HG02798 (cell line): ENCODE data around the gene ALDH2.
A peak's percentile ranks its signal among the peaks of the same experiment; 100 is the strongest.
"Not testable (repeated sequence)": the region's sequence is repeated elsewhere in the genome, so short reads cannot be mapped to it uniquely, and the experiment has no call there.

Experiments
- ATAC-seq: cut with Tn5 transposase; IDR thresholded peaks from one replicate; pipeline ENCODE4 v1.9.1; 2021; ENCODE audit warnings: mild to moderate bottlenecking; ENCODE audit not compliant: unreplicated experiment, poor library complexity

The ALDH2 gene

DNA sequence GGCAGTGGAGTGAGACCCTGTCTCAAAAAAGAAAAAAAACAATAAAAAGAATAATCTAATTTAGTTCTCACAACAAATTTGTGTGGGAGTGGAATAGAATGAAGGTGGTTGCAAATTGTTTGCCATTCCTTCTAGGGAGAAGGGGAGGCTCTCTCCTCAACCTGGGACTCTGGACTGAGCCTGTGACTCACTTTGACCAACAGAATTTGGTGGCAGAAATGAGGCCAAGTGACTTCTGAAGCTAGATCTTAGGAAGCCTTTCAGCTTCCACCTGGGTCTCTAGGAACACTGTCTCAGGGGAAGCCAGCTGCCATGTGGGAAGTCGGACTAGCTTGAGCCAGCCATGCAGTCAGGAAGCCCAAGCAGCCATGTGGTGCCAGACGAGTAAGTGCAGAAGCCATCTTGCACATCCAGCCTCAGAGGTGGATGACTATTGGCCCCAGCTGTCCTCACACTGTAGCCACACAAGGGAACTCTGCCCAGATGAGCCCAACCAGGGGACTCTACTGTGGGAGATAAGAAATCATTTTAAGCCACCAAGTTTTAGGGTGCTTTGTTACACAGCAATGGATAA, 14.4 kb downstream of the ALDH2 start:
- no peak for ATAC-seq

DNA sequence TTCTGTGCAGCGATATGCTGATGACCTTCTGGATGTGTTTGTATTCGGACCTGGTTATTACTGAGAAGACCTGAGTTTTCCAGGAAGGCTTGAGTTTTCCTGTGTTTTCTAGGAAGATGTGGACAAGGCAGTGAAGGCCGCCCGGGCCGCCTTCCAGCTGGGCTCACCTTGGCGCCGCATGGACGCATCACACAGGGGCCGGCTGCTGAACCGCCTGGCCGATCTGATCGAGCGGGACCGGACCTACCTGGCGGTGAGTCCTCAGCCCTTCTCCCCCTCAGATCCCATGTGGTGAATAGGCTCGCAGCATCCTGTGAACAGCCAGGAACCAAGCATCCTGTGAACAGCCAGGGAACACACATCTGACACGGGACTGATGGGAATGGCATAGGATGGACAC, 16.3 kb downstream of the ALDH2 start:
- ATAC-seq = no peak

DNA sequence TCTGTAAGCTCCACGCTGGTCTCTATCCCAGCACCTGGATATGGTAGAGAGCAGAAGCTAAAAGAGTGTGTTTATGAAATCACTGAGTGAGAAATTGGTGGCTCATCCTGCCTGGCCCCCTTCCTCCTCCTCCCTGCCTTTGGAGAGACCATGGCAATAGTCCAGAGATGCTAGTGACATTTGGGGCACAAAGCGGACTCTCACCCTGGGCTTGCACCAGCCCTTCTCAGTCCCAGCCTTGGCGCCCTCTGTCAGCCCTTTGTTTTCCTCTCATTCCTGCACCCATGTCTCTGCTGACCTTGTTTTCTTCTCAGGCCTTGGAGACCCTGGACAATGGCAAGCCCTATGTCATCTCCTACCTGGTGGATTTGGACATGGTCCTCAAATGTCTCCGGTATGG, 18.2 kb downstream of the ALDH2 start:
- no peak for ATAC-seq

DNA sequence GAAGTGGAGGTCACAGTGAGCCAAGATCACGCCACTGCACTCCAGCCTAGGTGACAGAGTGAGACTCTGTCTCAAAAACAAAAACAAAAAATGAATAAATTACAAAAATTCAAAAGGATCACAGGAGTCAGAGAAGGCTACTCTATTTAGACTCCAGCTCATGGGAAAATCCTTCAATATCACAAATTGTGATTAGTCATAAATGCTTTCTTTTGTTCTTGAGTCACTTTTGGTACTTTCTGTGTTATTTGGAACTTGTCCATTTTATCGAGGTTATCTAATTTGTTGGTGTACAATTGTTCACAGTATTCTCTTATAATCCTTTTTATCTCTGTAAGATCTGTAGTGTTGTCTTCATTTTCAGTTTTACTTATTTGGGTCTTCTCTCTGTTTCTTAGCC, 18.9 kb downstream of the ALDH2 start:
- ATAC-seq = no peak

DNA sequence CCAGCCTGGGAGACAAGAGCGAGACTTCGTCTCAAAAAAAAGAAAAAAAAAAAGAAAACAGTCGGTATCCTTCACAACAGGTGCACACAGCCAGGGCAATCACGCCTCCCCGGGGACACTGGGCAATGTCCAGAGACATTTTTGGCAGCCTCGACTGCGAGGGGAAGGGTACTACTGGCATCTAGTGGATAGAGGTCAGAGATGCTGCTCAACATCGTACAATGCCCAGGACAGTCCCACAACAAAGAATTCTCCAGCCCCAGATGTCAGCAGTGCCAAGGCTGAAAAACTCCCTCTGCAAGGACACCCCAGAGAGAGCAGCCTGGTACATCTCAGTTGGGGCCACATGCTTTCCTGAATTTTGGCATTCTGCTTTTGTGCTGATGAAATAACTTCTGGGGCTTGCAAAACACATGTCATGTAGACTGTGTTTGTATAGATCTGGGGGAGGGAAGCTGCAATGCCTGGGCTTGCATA, 21.5 kb downstream of the ALDH2 start:
- ATAC-seq = no peak

DNA sequence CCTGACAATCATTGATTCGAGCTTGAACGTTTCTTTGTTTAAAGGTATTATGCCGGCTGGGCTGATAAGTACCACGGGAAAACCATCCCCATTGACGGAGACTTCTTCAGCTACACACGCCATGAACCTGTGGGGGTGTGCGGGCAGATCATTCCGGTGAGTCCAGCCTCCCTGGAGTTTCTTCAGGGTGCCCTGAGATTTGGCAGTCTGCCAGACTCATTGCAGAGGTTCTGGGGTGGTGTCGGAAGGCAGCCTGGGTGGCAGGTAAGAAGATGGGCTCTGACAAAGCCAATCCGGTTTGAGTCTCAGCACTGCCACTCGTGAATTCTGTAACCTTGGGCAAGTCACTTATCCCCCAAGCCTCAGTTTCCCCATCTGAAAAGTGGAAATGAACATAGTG, 23.0 kb downstream of the ALDH2 start:
- no peak for ATAC-seq

DNA sequence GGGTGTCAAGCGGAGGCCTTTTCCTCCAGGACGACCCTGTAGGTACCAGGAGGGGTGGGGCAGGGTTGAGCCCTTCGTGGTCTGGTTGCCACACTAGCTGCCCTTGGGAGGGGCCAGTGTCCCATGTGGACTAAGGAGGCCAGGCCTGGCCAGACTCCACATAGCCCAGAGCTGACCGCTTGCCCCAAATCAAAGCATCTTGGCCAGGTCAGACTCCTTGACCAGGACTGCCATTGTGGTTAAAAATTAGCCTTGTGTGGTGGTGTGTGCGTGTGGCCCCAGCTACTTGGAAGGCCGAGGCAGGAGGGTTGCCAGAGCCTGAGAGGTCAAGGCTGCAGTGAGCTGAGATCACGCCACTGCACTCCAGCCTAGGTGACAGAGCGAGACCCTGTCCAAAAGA, 24.8 kb downstream of the ALDH2 start:
- ATAC-seq = no peak

DNA sequence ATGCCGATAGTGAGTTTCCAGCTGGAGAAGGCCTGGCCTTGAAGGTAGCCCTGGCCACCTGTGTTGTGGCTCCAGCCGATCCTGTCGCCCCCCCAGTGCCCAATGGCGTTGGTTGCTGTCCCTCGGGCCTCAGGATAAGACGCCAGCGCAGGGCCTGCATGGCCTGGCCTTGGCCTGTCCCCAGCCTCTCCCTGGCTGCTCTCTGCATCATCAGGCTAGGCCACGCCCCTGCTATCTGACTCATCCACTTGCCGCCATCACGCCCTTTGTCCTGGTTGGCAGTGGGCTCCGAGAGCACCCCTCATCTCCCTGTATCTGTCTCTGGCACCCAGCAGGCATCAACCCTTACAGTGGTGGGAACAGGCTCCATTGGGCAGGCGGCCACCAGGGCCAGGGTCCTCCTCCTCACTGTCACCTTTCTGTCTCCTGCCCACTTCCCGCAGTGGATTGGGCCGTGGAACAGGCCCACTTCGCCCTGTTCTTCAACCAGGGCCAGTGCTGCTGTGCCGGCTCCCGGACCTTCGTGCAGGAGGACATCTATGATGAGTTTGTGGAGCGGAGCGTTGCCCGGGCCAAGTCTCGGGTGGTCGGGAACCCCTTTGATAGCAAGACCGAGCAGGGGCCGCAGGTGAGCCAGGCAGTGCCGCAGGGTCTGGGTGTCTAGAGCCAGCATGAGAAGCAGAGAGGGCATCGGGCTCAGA, 25.6 kb downstream of the ALDH2 start:
- no peak for ATAC-seq

DNA sequence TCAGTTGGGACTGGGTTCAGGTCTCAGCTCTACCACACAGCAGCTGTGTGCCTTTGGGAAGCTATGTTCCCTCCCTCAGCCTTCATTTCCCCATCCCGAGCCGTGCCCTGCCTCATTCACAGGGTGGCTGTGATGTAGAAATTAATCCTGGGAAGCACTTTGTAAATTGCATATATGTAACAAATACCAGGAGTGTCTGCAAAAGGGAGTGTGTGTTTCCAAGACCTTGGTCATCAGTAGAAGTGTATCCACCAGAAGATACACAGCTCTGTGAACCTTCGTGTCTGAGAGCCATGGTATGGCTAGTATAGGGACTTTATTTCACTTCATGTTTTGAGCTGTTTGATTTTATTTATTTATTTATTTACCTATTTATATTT, 26.1 kb downstream of the ALDH2 start:
- no peak for ATAC-seq

DNA sequence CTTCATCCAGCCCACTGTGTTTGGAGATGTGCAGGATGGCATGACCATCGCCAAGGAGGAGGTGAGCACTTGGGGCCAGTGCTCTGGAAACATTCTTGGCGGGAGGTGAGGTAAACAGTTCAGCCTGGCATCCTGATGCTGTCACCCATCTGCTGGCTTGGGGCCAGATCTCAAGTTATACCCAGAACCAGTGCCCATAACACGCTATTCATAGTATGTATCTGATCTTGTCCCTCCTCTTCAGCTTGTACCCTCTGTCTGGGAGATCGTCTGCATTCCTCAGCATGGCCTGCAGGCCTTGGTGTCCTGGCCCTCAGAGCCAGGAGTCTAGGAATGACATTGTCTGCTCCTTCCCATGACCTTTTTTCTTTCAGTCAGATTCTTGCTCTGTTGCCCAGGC, 31.4 kb downstream of the ALDH2 start:
- ATAC-seq = no peak

DNA sequence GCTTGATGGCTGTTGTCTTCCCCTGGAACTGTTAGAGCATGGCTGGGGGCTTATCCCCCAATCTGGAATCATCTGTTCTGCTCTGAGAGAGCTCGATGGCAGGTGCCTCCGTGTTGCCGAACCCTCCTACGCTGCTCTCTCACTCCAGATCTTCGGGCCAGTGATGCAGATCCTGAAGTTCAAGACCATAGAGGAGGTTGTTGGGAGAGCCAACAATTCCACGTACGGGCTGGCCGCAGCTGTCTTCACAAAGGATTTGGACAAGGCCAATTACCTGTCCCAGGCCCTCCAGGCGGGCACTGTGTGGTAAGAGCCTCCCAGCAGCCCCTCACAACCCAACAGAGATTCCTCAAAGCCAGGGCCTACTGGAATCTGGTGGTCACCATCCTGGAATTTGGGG, 33.0 kb downstream of the ALDH2 start:
- ATAC-seq = no peak

DNA sequence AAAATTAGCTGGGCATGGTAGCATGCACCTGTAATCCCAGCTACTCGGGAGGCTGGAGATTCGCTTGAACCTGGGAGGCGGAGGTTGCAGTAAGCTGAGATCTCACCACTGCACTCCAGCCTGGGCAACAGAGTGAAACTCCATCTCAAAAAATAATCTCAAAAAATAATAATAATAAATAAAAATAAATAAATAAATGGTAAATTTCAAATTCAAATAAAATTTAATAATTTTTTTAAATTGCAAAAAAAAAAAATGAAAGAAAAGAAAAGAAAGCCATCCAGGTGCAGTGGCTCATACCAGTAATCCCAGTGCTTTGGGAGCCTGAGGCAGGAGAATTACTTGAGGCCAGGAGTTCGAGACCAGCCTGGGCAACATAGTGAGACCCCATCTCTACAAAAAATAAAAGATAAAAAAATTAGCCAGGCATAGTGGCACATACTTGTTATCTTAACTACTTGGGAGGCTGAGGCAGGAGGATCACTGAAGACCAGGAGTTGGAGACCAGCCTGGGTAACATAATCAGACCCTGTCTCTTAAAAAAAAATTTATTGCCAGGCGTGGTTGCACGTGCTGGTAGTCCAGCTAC, 36.4 kb downstream of the ALDH2 start:
- ATAC-seq = no peak

DNA sequence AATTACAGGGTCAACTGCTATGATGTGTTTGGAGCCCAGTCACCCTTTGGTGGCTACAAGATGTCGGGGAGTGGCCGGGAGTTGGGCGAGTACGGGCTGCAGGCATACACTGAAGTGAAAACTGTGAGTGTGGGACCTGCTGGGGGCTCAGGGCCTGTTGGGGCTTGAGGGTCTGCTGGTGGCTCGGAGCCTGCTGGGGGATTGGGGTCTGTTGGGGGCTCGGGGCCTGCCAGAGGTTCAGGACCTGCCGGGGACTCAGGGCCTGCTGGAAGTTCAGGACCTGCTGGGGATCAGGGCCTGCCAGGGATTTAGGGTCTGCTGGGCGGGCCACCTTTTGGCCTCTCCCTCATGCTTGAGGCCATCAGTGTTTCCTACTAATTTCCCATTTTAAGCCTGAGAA, 37.1 kb downstream of the ALDH2 start:
- no peak for ATAC-seq

DNA sequence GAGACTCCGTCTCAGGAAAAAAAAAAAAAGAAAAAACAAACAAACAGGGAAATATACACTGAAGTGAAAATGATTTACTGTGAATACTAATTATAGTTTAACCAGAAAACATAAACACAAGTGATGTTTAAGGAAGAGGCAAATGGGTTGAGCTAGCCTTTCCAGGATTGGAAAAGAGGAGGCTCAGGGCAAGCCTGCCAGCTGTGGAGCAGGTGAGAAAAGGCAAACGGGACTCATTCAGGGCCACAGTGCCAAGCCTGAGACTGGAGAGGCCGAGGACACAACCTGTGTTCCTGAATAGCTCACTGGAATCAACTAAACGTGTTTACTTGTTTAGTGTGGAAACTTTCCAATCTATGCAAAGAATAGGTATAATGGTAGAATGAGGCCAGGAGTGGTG, 39.6 kb downstream of the ALDH2 start:
- no peak for ATAC-seq

DNA sequence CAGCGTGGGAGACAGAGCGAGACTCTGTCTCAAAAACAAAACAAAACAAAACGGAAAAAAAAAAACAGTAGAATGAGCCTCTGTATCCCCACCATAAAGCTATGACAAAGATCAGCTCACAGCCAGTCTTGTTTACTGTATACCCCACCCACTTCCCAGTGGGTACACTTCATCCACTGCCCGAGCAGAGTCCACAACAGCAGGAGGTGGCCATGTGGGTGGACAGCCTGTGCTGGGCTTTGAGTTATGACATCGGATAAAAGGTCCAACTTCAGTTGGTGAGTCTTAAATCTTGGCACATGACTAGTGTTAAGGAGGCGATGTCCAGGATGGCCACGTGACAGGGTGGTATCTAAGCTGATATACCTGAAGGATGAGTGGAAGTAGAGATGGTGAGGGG, 40.5 kb downstream of the ALDH2 start:
- no peak for ATAC-seq

DNA sequence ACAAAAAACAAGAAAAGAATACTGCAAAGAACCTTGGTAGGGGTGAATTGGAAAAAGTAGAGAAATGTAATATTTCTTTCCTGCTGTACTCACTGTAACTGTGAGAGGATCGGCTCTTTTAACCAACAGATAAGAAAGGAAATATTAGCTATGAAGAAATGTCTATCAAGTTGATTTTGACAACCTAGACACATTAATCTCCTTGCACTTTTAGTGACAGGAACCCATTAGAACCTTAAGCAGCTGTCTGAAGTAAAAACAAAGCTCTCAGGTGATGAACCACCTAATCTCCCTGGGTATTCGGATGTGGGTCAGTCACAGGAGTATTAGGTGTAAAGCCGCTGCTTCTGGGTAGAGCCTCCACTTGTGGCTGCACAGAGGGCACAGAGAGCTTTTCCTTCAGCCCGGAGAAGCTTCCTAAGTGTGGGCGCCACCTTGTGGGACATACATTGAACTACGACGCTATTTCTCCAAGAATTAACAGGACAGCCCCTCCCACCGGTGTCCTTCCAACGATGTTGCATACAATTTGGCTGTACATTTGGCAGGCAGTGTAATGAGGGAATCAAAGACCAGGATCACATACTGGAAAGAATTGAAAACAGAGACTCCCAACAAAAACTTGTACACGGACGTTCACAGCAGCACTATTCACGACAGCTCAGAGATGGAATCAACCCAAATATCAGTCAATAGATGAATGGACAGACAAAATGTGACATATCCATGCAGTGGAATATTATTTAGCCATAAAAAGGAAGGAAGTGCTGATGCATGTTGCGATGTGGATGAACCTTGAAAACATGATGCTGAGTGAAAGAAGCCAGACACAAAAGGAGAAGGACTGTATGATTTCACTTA, 46.4 kb downstream of the ALDH2 start:
- peak; percentile 72 for ATAC-seq

DNA sequence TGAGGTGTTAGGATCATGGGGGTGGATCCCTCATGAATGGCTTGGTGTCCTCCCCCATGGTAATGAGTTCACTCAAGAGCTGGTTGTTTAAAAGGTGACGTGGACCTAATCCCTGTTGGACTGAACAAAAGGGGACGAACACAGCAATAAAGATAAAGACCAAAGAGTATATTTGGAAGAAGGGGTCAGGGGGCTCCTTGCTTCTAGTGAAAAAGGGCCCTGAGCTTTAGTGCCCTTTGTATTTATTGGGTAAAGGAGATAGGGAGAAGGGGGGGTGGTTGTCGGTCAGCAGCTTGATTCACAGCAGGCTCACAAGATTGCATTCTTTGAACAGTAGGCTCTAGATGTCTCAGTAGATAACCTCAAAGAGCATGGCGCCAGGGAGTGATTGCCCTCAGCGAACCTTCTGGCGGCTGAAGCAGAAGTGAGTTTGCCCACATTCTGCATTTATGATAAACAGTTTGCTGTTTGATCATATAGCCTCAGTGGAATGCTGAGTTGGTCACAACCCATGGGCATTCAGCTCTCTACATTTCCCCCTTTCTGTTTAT, 49.4 kb downstream of the ALDH2 start:
- ATAC-seq = no peak

DNA sequence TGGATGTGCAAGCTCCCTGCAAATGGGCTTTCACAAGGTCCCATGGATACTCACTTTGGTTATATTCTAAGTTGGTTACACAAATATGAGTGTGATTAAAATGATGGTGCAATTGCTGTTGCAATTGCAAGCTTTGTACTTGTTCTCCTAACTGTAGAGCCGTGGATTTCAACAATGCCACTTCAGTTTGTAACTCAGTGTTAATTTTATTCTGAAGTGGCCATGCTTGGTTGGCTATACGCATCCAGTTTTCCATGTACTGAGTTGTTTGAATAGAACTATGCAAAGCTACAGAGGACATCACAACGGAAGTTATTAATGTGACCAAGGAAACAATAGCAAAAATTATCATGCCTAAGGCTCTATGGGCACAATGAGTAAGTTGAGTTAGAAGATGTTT, 50.2 kb downstream of the ALDH2 start:
- ATAC-seq = not testable (repeated sequence)

DNA sequence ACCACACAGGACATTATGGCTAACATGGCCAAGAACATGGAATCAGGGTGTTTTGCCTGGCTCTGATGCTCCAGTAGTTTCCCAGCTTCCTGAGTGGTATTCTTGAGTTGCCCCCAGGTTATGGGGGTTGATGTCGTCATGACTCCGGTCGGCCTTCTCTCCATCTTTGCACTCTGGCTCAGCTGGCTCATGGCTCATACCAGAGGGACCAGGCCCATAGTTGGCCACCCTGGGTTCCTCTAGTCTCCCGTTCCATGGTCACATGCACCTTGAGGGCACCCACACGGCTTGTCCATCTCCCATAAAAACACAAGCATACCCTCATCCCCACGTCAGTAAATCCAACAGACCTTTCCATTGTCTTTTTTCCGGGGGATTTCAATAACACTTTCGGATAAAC, 51.6 kb downstream of the ALDH2 start:
- no peak for ATAC-seq

DNA sequence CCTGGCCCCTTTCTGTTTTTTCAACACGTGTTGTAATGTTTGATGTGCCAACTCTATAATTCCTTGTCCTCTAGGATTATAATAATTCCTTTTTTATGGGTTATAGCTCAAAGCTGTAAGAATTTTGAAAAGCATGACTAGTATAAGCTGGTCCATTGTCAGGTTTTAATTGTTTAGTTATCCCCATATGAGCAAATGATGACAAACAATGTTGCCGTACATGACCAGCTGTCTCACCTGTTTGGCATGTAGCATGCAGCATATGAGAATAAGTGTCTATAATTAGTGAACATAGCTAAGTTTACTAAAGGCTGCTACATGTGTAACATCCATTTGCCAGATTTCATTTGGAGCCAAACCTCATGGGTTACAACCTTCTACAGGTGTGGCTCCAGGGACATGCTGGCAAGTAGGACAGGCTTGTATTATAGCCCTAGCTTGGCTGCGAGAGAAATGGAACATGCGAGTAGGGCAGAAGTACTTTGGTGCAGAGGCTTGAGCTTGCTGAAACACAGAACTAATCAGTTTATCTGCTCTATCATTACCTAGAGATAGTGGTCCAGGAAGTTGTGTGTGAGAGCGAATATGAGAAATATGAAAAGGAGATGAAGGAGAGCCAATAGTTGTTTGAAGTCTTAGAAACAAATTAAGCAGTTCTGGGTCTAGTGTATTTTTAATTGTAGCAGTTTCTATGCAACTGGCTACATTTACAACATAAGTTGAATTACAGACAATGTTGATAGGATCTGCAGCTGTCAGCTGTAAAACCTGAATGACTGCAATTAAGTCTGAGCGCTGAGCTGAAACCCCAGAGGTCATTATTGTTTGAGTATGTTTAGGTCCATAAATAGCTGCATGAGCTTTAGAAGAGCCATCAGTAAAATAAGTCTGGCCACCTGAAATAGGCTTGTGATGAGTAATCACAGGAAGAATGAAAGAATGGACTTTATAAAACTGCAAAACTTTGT, 52.7 kb downstream of the ALDH2 start:
- no peak for ATAC-seq
